22Rv1 (cell line): ENCODE results near the gene TXNDC11.

Experiments
- CTCF ChIP-seq: fragments of 450-650 bp; IDR thresholded peaks from 2 replicates; pipeline ENCODE4 v1.5.1; 2017; ENCODE audit warnings: mild to moderate bottlenecking
- ZFX ChIP-seq: fragments of 450-650 bp; IDR thresholded peaks from 2 replicates; pipeline ENCODE4 v1.6.1; 2017; ENCODE audit warnings: antibody characterized with exemption, borderline replicate concordance

GRCh38 chr16:11719762-11720161 lies 22.9 kb downstream of the TXNDC11 start:
- TF ChIP-seq CTCF (no peak), ZFX (no peak)
